Measurements from ENCODE around the gene METTL8. TPM values are rescaled to one million over a fixed set of nuclear protein-coding genes. Genes with fewer than 3 reads are reported as not detected.

The METTL8 gene
- total and polyA plus RNA-seq, 2 of the 13 experiments (the other 11 are each of a cell fraction or from before 2014, with no cell fraction given), result 18.6 to 68.2 TPM

DNA sequence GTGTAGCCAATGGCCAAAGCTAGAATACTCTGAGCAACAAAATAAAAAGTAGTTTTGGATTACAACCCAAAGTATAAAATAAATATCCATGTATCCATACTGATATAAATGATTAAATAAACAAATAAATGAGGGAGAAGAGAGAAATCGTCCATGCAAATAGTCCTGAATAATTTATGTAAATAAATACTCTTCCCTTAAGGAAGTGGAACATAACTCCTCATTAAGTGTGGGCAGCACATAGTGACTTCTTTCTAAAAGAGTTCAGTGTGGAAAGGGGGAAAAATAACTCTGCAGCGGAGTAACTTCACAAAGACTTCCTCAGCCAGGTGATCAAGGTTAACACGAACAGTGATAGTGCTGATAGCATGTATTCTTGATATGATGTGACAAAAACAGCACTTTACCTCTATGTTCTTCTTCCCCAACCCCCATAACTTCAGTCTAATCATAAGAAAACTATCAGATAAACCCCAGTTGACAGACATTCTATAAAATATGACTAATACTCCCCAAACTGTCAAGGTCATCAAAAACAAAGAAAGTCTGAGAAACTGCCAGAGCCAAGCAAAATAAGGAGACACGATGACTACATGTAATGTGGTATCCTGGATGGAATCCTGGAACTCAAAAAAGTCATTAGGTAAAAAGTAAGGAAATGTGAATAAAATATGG is 30.7 kb downstream of the METTL8 start (continued):
- TF ChIP-seq, protein P1, sequence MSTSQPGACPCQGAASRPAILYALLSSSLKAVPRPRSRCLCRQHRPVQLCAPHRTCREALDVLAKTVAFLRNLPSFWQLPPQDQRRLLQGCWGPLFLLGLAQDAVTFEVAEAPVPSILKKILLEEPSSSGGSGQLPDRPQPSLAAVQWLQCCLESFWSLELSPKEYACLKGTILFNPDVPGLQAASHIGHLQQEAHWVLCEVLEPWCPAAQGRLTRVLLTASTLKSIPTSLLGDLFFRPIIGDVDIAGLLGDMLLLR (CRISPR knock-in tag; IDR thresholded peaks at IDR 0.05), result no peak
- TF ChIP-seq HHEX (CRISPR knock-in tag; IDR thresholded peaks at IDR 0.05), result no peak

DNA sequence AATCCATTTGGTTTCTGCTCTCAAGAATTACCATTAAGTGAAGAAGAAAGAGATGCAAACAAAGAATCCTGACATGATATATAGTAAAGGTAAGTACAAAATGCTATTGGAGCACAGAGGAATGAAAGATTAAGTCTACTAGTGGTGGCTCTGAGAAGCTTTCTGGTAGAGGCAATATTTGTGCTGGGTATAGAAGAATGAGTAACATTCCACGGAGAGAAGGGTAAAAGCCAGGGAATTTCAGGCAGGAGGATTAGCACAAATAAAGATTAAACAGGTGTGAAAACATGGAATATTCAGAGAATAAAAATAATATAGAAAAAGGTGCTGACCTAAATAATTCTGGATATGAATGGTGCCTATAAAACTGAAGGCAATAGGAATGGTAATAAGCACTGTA is 31.8 kb downstream of the METTL8 start:
- H2AFZ ChIP-seq (ENCODE audit: low read length), result no peak overlapping the region
- ChIA-PET CTCF (ENCODE audit: low intra/inter-chr PET ratio, low total read pairs) (no interaction called here), POLR2A (no interaction called here)
- no peak overlapping the region for H3K4me2 ChIP-seq (ENCODE audit: low read depth, low read length)
- H3K9ac ChIP-seq (ENCODE audit: insufficient read depth, low read depth, low read length), result no peak overlapping the region
- intact Hi-C loops (cut with micrococcal nuclease; ENCODE audit: unreplicated experiment) (no loop called here), in situ Hi-C loops (cut with HindIII; ENCODE audit: extremely low pct_ligation_motif_present, low pct_unique_long_range_greater_than_20kb) (no loop called here)
- FAIRE-seq, result no peak
- no peaks in the 10 kb centered on the region for H3K27me3 ChIP-seq (ENCODE audit: control insufficient read depth in 1 of 2, insufficient read depth in 2 of 2, low read length in 2 of 2)
- H3K4me1 ChIP-seq (ENCODE audit: insufficient read depth, low read length), result no peaks in the 10 kb centered on the region
- ATAC-seq, result no peak
- BruUV-seq (replicated peaks), result no TSS peak
- peaks cover 0 to 2% of the 10 kb centered on the region in 2 experiments; a peak in 1 of 5 replicates for H3K36me3 ChIP-seq (replicated peaks in 1 of 2; ENCODE audit: control insufficient read depth in 1 of 2, insufficient read depth in 2 of 2, low read length in 2 of 2)
- H3K79me2 ChIP-seq (ENCODE audit: insufficient read depth, low read length), result peaks cover 50% of the 10 kb centered on the region
- WGBS (ENCODE audit: low lambda C conversion rate), result 100% methylated on average over 1 of the region's 1 CpG
- no peak overlapping the region for H3K27ac ChIP-seq (ENCODE audit: extremely low read length, insufficient read depth, low read length)
- H4K20me1 ChIP-seq (ENCODE audit: insufficient read depth, low read length), result no peaks in the 10 kb centered on the region
- TF ChIP-seq SIN3A (IDR thresholded peaks at IDR 0.05; ENCODE audit: borderline replicate concordance, low read depth, low read length) (no peak), ZFP1 (CRISPR knock-in tag; IDR thresholded peaks at IDR 0.05) (peak; percentile 99)
- H3K4me3 ChIP-seq (replicated peaks in 1 of 3; ENCODE audit: insufficient read depth in 1 of 3, low read depth in 2 of 3, low read length in 3 of 3), result no peak overlapping the region
- no peak for DNase-seq (ENCODE audit: low spot score)
- H3K9me3 ChIP-seq (ENCODE audit: low read length), result peaks cover 6% of the 10 kb centered on the region; the same call in 1 of the 2 replicates

DNA sequence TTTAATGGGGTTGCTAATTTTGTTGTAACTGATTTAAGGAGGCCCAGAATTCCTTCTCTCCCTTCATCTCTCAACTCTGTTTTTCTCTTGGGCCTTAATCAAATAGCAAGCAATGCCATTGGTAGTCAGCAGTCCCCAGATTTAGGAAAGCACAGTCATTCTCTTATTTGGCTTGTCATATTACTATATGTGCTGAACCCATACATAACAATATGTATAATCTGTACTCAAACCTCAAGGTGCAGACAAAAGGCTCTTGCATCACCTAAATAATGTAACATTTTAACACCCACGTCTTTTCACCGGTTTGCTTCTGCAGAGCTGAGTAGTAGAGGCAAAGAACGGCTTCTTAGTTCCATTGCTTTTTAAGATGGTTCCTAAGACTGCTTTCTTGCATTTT is 33.4 kb downstream of the METTL8 start:
- no peak overlapping the region for H3K4me2 ChIP-seq (ENCODE audit: low read depth, low read length)

More for the DNA sequence above, 33.4 kb downstream of the METTL8 start:
- H3K27me3 ChIP-seq (ENCODE audit: control insufficient read depth in 1 of 2, insufficient read depth in 2 of 2, low read length in 2 of 2), result no peaks in the 10 kb centered on the region
- no peak overlapping the region for H2AFZ ChIP-seq (ENCODE audit: low read length)
- no peak overlapping the region for H3K4me3 ChIP-seq (replicated peaks in 1 of 3; ENCODE audit: insufficient read depth in 1 of 3, low read depth in 2 of 3, low read length in 3 of 3)
- H4K20me1 ChIP-seq (ENCODE audit: insufficient read depth, low read length), result no peaks in the 10 kb centered on the region
- H3K36me3 ChIP-seq (replicated peaks in 1 of 2; ENCODE audit: control insufficient read depth in 1 of 2, insufficient read depth in 2 of 2, low read length in 2 of 2), result 0 out of 5 replicates have a peak, but pooled peaks cover 0 to 2% of the 10 kb centered on the region in 2 experiments
- no peak overlapping the region for H3K27ac ChIP-seq (ENCODE audit: extremely low read length, insufficient read depth, low read length)
- POLR2A ChIA-PET, result no interaction called here
- FAIRE-seq (no peak), ATAC-seq (no peak), DNase-seq (ENCODE audit: low spot score) (no peak)
- peaks cover 6% of the 10 kb centered on the region; the same call in 1 of the 2 replicates for H3K9me3 ChIP-seq (ENCODE audit: low read length)
- no peak for TF ChIP-seq ZSCAN12 (CRISPR knock-in tag; IDR thresholded peaks at IDR 0.05)
- no peak for TF ChIP-seq ZC3H13 (CRISPR knock-in tag; IDR thresholded peaks at IDR 0.05)
- TF ChIP-seq ZNF251 (CRISPR knock-in tag; IDR thresholded peaks at IDR 0.05), result no peak
- no peak for TF ChIP-seq ZNF615 (CRISPR knock-in tag; IDR thresholded peaks at IDR 0.05; ENCODE audit: borderline replicate concordance)
- no TSS peak for BruUV-seq (replicated peaks)
- 97% methylated on average over 3 of the region's 3 CpGs for WGBS (ENCODE audit: low lambda C conversion rate)
- CTCF ChIA-PET (ENCODE audit: low intra/inter-chr PET ratio, low total read pairs), result no interaction called here
- peaks cover 51% of the 10 kb centered on the region for H3K79me2 ChIP-seq (ENCODE audit: insufficient read depth, low read length)
- intact Hi-C loops (cut with micrococcal nuclease; ENCODE audit: unreplicated experiment), result no loop called here
- in situ Hi-C loops (cut with HindIII; ENCODE audit: extremely low pct_ligation_motif_present, low pct_unique_long_range_greater_than_20kb), result no loop called here
- no peak overlapping the region for H3K9ac ChIP-seq (ENCODE audit: insufficient read depth, low read depth, low read length)
- no peaks in the 10 kb centered on the region for H3K4me1 ChIP-seq (ENCODE audit: insufficient read depth, low read length)

Measured in HepG2 (cell line).